ENCODE measurements around the gene CPA5.

DNA sequence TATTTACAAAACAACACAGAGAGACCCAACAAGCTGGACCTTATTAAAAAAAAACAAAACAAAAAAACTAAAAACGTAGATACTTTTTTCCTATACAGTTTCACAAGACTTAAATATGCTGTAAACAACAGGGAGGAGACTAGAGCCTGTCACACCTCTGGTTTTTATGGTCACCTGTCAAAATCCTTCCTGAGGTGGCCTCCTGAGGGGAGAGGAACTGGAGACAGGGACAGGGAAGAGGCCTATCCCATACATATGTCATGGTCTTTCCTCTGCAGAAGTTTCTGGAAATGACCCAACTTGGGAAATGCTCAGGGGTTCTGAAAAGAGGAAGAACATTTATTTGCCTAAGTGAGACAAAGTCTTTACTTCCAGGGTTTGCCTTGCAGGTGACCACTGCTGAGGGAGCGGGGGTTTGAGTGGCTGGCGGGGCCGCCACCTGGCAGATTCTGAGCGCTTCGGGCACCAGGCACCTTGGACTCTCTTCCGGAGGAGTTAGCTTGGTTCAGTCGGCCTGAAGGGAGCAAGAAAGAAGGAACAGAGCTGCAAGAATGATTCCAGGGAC is 54.0 kb downstream of the CPA5 start:
- no peak for TF ChIP-seq GATA2 (IDR thresholded peaks at IDR 0.05; ENCODE audit: insufficient read depth, insufficient read length, low read depth, low read length)
- TF ChIP-seq, protein P1, sequence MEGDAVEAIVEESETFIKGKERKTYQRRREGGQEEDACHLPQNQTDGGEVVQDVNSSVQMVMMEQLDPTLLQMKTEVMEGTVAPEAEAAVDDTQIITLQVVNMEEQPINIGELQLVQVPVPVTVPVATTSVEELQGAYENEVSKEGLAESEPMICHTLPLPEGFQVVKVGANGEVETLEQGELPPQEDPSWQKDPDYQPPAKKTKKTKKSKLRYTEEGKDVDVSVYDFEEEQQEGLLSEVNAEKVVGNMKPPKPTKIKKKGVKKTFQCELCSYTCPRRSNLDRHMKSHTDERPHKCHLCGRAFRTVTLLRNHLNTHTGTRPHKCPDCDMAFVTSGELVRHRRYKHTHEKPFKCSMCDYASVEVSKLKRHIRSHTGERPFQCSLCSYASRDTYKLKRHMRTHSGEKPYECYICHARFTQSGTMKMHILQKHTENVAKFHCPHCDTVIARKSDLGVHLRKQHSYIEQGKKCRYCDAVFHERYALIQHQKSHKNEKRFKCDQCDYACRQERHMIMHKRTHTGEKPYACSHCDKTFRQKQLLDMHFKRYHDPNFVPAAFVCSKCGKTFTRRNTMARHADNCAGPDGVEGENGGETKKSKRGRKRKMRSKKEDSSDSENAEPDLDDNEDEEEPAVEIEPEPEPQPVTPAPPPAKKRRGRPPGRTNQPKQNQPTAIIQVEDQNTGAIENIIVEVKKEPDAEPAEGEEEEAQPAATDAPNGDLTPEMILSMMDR (IDR thresholded peaks at IDR 0.05; ENCODE audit: extremely low read depth in 1 of 2, insufficient read depth in 1 of 2, low read depth in 1 of 2, low read length in 2 of 2), result no peak
- no peak for TF ChIP-seq EZH2 (IDR thresholded peaks at IDR 0.05; ENCODE audit: borderline replicate concordance, low read depth, low read length, severe bottlenecking)
